ENCODE results near the gene UNC5A.

Gene UNC5A

GRCh38 chr5:176781638-176782570 lies 28.5 kb upstream of the UNC5A start:
- DNase-seq, result no peak

- DNase-seq, result no peak
Measured at GRCh38 chr5:176784218-176785165, 25.9 kb upstream of the UNC5A start.

DNA sequence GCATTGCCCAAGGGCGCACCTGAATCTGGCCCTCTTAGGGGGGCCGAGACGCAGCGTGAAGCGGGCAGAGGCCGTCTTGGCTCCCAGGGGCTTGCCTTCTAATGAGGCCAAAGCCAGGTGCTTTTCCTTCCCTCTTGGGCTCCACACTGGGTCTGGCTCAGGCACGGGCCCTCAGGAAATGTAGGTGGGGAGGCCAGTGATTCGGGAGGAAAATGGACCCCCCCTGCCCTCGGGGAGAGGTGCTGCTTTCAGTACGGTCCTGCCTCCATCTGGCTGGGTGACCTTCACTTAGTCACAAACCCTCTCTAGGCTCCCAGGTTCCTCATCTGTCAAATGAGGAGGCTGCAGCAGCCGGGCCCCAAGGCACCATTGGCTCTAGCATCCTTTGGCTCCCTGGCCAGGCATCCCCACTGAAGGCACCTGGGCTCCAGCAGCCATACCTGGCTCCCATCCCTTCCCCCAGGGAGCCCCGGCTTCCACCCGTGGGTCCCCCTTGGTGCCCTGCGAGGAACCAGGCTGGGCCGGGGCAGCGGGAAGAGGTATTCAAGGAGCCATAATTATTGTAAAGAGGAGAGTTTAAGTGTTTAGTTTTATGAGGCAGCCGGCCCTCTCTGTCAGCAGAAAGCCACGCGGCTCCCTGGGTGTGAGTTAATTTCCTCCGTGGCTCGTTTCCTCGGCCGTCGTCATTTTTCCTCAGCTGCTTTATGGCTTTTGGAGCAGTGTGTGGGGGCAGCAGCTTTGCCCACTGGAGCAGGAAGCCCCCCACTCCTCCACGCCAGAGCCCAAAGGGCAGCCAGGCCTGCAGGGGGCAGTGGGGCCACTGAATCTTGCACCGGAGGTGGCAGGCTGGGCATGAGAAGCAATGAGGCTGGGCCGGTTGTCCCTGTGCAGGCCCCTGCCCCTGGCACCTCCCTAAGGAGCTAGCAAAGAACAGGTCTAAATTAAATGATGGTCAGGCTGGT lies 24.9 kb upstream of the UNC5A start:
- no peak for DNase-seq

DNA sequence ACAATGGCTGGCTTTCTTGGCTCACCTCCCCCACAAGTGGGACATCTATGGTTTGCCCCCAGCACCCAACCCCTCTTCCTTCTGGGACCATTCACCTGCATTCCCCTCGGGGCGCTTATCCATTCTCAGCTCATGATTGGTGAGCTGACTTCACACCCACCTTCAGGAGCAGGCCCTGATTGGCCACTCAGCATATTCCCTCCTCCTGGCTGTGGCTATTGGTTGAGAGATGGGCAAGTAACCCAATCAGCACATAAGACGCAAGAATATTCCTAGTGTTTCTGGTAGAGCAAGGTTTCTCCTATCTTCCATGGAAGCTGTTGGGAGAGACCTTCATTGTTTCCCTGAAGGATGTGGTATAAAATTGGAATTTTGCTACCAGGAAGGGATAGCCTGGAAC lies 22.7 kb upstream of the UNC5A start:
- no peak for DNase-seq

GRCh38 chr5:176788091-176788490 lies 22.3 kb upstream of the UNC5A start:
- no peak for DNase-seq

- no peak for DNase-seq
Measured at GRCh38 chr5:176788941-176789872, 21.2 kb upstream of the UNC5A start.

GRCh38 chr5:176789873-176790615 lies 20.3 kb upstream of the UNC5A start:
- DNase-seq, result no peak

DNA sequence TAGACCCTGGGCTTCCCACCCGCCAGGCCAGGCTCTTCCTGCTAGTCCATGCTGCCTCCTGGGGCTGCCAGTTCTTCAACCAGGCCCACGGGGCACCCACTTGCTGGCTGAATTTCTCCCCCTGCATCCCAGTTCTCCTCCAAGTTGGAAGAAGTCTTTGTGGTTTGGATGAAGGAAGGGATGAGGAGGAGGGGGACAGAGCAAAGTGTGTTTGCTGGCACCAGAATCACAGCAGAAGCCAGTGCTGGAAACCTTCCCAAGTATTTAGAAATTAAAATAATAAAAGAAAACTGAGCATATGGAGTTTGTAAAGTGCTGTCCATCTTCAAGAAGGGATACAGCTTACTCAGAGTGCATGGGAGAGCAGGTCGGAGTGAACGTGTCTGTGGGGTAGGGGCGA lies 19.4 kb upstream of the UNC5A start:
- no peak for DNase-seq

DNA sequence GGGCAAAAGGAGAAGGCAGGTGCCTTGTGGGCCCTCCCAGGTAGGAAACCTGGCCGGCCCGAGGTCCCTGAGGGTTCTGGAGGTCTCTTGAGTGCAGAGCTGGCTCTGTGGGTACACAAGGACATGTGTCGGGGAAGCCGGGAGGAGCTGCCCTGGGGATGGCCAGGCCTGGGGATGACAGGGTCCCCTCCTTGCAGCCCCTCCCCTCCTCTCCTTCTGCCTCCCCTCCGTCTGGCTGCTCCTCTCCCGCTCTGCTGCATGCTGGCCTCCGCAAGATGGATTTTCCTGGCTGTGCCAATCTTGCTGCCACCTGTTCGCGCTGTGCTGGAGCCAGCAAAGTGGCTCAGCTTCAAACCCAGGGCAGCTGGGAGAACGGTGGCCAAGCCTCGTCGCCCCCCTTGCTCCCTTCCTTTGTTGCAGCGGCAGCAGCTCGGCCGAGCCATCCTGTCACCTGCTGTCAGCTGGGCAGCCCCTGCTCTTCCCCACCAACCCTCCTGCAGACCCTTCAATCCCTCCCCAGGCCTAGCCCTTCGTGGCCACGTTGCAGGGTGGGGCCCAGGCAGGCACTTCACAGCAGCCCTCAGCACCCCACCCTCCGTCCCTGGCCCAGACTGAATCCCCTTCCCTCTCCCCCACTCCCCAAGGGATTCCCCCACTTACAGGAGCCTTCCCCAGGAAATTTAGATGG lies 17.6 kb upstream of the UNC5A start:
- DNase-seq, result no peak

DNA sequence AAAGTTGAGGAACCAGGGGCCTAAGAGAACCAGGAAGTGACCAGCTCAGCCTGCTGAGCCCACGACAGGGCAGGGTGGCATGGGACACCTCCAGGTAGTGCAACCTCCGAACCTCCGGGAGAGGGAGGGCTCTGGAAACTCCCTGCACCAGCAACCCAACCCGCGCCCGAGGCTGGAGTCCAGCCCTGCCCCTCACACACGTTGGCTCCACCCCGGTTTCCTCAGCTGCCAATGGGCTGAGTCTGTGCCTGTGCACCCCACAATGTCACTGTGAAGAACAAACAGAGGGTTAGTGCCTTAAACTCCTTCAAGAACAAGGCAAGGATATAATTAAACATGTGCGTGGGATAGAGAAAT lies 17.0 kb upstream of the UNC5A start:
- DNase-seq, result no peak

GRCh38 chr5:176793736-176794135 lies 16.6 kb upstream of the UNC5A start:
- no peak for DNase-seq

DNA sequence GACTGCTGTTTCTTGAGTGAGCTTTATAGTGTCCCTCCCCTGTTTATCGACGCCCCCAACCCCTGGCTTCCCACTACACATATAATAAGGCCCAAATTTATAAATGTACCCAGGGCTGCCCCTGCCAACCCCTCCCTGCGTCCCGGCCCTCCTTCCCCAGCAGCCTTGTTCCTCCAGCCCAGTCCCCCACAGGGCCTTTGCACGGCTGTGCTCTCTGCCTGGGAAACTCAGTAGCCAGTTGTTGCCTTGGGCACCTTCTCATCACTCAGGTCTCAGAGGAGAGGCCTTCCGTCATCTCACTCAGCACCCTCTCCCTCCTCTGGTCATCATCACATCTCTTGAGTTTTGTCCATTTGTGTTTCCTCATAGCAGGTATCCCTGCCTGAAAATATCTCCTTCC lies 15.8 kb upstream of the UNC5A start:
- DNase-seq, result no peak

DNA sequence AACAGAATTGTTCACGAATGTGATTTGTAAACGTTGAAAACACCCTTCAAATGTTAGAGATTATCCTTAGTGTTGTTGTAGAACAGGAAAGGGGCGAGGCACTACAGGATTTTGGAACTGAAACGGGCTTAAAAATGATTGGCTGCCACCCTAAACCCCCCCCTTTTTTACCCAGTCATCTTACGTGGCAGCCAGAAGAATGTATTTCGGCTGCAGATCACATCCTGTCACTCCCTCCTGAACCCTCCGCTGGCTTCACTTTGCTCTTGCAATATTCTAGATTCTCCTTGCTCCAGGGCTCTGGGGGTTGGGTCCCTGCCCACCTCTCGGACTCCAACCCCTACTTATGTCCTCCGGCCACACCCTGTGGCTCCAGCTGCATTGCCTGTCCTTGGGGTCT lies 13.9 kb upstream of the UNC5A start:
- DNase-seq, result no peak

DNA sequence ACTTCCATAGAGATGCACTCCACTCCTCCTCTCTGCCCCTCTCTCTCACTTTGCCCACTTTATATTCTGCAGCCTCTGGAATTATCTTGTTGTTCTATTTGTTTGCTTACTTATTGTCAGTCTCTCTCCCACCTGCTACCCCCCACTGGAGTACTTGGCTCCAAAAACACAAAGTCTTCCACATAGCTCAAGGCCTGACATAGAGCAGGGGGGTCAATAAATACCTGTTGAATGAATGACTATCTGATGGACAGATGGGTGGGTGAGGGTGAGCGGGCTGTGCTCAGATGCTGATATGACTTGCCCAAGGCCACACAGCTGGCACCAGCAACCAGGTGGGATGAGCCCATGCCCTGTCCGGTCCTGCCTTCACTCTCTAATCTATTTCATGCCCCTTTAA lies 13.4 kb upstream of the UNC5A start:
- no peak for DNase-seq

- DNase-seq, result no peak
Measured at GRCh38 chr5:176797456-176798050, 12.8 kb upstream of the UNC5A start.

GRCh38 chr5:176798086-176798876 lies 12.1 kb upstream of the UNC5A start:
- DNase-seq, result no peak

DNA sequence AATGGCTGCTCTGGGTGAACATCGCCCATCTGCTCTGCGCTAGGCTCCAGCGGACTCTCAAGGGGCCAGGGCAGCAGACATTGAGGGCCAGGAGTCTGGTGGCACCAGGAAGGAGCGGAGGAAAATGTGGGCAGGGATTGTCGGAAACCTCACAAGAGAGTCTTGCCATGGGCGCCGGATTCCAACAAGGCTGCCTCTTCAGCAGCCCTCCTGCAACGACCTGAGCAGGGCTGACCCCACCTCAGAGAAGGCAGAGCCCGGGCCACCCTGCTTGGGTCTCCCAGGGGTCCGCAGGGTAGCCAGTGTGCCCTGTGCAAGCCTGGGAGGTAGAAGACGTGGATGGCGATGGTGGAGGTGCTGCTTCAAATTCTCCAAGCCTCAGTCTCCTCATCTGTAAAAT lies 11.4 kb upstream of the UNC5A start:
- no peak for DNase-seq

GRCh38 chr5:176799488-176799887 lies 10.9 kb upstream of the UNC5A start:
- no peak for DNase-seq

DNA sequence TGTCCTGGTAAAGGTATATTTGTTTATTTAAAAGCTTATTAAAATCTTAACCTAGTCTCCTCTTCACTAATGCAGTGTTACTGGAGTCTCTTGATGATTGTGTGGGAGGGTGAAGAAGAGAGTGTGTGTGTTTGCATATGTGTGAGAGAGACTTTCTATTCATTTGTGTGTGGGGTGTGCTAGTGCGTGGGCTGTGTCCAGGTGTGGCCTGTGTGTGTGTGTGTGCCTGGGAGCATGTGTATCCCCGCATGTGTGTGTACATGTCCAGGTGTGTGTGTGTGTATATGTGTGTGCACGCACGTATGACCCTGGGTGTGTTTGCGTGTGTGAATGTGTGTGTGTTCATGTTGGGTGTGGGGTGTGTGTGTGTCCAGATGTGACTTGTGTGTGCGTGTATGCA lies 10.3 kb upstream of the UNC5A start:
- DNase-seq, result no peak
